HTERT RPE-1 (cell line): ENCODE measurements around the gene ZEB2.

Experiments used
- in situ Hi-C: fragments of 300-500 bp; cut with MboI; formaldehyde crosslinking; loops from 4 replicates; pipeline ENCODE4 v1.14.3; 2020; ENCODE audit warnings: low sequenced_read_pairs

The ZEB2 gene

GRCh38 chr2:144431392-144431783, 88.5 kb downstream of the ZEB2 start:
- in situ Hi-C loops = no loop called here

GRCh38 chr2:144430722-144431391, 89.1 kb downstream of the ZEB2 start:
- in situ Hi-C loops = no loop called here

DNA sequence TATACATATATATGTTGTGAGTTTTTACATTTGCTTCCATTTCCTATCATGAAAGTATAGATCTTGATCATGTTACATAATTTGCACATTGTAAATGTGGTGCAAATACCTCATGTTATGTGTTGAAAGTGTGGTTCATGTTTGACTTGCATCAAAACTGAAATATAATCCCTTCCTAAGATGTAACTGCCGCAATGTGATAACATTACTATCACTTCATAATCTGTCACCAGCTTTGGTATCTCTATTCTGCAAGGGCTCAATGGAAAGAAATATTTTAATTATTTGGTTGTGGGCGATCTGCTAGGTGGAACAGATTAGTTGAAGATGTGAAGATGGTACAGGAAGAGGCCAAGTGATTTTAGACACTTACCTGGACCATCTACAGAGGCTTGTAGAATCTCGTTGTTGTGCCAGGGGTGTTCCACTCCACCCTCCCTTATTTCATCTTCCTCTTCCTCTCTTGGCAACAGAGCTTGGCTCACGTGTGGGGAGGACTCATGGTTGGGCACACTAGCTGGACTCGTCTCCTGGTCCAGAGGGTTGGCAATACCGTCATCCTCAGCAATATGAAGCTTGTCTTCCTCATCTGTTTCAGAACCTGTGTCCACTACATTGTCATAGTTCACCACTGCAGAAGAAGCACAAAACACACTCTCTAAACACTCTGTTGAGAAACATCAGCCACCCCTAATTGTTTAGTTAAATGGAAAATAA, 90.4 kb downstream of the ZEB2 start:
- in situ Hi-C loops = no loop called here

DNA sequence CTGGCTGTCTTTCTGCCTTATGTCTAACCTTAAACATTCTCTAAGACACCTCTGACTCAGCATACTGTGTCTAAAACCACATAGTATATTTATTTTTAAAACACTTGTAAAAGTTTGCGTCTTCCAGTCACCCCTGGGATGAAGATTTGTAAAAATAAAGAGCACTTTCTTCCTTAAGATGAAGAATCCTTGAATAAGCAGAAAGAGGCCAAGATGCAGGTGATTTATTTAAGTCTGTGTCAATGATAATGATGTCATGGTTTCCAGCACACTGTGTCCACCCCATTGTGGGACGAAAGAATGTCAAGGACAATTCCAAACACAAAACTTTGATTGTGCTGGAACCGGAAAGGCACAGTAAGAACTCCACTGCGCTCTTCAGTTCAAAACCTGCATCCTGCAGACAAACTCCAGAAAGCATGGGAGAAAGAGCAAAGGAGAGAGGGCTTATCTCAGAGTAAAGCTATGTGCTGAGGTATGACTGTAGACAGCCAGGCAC, 92.9 kb downstream of the ZEB2 start:
- in situ Hi-C loops = no loop called here

GRCh38 chr2:144426355-144426754, 93.6 kb downstream of the ZEB2 start:
- in situ Hi-C loops = no loop called here

DNA sequence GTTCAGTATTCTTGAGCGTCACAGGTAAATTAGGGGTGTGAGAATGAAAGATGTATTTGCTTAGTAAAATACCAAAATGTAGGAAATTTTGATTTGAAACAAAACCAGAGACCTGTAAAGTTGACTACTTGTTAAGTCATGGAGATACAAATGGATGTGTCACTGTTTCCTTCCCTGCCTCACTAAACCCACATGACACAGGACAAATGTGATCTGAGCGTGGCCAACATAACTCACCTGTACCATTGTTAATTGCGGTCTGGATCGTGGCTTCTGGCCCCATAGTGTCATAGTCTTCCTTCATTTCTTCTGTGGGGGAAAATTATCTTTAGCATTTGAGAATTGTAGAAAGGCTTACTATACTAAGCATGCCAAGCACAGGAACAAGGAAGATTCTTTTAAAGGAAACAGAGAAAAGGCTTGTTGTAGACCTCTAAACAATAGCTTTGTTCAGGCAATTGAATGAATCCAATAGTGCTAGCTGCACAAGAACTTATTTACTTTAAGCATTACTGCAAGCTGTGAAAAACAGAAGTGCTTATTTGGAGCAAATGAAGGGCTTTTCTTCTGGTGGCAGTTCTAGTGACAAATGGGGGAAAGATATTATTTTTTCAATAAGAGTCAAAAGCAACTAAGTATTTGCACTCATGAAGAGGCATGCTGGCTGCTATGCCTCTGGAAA, 95.2 kb downstream of the ZEB2 start:
- in situ Hi-C loops = no loop called here

GRCh38 chr2:144421606-144422510, 98.1 kb downstream of the ZEB2 start:
- in situ Hi-C loops = no loop called here

DNA sequence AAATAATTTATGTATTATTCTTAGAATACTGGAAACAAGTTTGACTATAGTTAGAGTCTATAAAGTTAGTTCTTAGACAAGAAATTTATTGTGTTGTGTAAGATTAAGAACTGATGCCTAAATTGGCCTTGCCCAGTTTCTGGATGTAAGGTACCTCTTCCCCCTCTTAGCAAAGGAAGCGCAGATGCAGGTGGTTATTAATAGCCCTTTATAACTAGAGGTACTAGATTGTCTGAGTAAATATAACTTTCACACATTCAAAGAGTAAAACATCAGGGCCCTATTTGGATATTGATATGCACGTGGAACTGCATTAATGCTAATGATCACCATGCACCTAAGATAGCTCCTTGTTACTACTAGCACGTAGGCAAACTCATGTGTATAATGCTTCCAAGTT, 100.7 kb downstream of the ZEB2 start:
- in situ Hi-C loops = no loop called here

- in situ Hi-C loops = no loop called here
Measured at GRCh38 chr2:144415386-144415785, 104.5 kb downstream of the ZEB2 start.

DNA sequence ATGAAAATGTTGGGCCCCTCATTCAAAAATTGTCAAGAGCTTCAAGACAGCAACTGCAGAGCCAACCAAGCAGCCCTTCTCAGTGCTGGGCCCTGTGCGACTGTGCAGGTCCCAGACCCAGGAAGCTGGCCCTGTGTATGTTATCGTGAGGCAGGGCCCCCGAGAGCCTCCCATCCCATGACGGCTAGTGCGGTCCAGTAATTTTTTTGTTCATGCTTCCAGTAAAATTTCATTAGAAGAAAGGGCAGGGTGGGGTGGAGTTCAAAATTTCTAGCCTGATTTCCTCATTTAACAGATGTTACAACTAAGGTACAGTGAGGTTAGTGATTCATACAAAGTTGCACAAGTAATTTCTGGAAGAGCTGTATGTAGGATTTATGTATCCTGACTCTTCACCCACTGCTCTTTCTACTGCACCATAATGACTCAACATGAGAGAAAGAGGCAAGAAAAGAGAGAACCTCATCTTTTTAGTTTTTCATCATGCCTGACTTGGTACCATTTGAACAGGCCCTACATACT, 105.5 kb downstream of the ZEB2 start:
- in situ Hi-C loops = no loop called here

GRCh38 chr2:144412709-144413108, 107.2 kb downstream of the ZEB2 start:
- in situ Hi-C loops = no loop called here

- in situ Hi-C loops = no loop called here
Measured at GRCh38 chr2:144411473-144411872, 108.4 kb downstream of the ZEB2 start.

DNA sequence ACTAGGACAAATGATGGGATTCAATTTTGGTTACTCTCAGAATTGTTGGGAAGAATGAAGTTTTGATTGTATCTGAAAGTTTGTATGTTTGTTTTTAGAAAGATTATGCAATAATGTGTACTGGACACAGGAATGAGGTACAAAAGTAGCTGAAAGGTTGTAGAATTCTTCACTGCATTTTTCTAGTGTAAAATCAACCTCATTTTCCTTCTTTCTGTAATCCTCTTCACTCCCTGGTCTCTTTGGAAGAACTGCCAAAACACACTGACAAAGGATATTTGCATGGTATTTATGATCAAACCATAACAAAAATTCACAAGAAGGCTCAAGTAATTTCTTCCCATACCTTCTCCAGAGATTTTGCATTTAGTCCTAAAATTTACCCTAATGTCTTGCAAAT, 110.7 kb downstream of the ZEB2 start:
- in situ Hi-C loops = no loop called here

- in situ Hi-C loops = no loop called here
Measured at GRCh38 chr2:144407262-144407661, 112.7 kb downstream of the ZEB2 start.

GRCh38 chr2:144405982-144406788, 113.7 kb downstream of the ZEB2 start:
- in situ Hi-C loops = no loop called here

GRCh38 chr2:144405321-144405720, 114.6 kb downstream of the ZEB2 start:
- in situ Hi-C loops = no loop called here

GRCh38 chr2:144404586-144405314, 115.2 kb downstream of the ZEB2 start:
- in situ Hi-C loops = no loop called here

- in situ Hi-C loops = no loop called here
Measured at GRCh38 chr2:144403933-144404332, 116.0 kb downstream of the ZEB2 start.

GRCh38 chr2:144402251-144402650, 117.7 kb downstream of the ZEB2 start:
- in situ Hi-C loops = no loop called here
